Mesothelial cell of epicardium (in vitro differentiated cells): ENCODE data around the gene MESP2. TPM values are rescaled to one million over a fixed set of nuclear protein-coding genes. Genes with fewer than 3 reads are reported as not detected.
A peak's percentile ranks its signal among the peaks of the same experiment; 100 is the strongest.

Experiments used
- DNase-seq, 2 experiments: peaks; one replicate each; pipeline ENCODE4 v3.0.0; 2021; ENCODE audit warnings: low spot score in 2 of 2; ENCODE audit not compliant: unreplicated experiment in 2 of 2
- H3K27ac Mint-ChIP-seq: 2 replicates; pipeline ENCODE4 v1.8.0; 2021; ENCODE audit warnings: mixed read lengths
- H3K27me3 Mint-ChIP-seq: 2 replicates; pipeline ENCODE4 v1.8.0; 2021; ENCODE audit warnings: low read depth, mixed read lengths
- H3K36me3 Mint-ChIP-seq: 2 replicates; pipeline ENCODE4 v1.8.0; 2021; ENCODE audit warnings: mixed read lengths
- H3K4me1 Mint-ChIP-seq: 2 replicates; pipeline ENCODE4 v1.8.0; 2021; ENCODE audit warnings: mixed read lengths
- H3K4me3 Mint-ChIP-seq: 2 replicates; pipeline ENCODE4 v1.8.0; 2021; ENCODE audit warnings: mild to moderate bottlenecking, moderate library complexity, mixed read lengths
- H3K9me3 Mint-ChIP-seq: 2 replicates; pipeline ENCODE4 v1.8.0; 2021; ENCODE audit warnings: mixed read lengths
- CTCF ChIP-seq: fragments of 200-600 bp; sonication (generic); IDR thresholded peaks from one replicate; pipeline ENCODE4 v1.5.0; 2021; ENCODE audit warnings: antibody characterized with exemption; ENCODE audit not compliant: unreplicated experiment
- total RNA-seq: library from RNA; stranded (reverse); gene quantifications from 3 replicates; pipeline ENCODE4 v1.2.1, GENCODE V29; 2021

MESP2 gene
- total RNA-seq, 1 donor from 2014 or later, result 0.29 TPM

- TF ChIP-seq CTCF, result no peak
- Mint-ChIP-seq H3K4me3 (peak overlapping the region; percentile 22), H3K36me3 (no peaks in the 10 kb centered on the region), H3K4me1 (peaks cover 10% of the 10 kb centered on the region), H3K27ac (no peak overlapping the region), H3K27me3 (no peaks in the 10 kb centered on the region), H3K9me3 (no peaks in the 10 kb centered on the region)
- no peak for DNase-seq
These were observed 1.1 kb downstream of the MESP2 start for GRCh38 chr15:89777073-89777751.

- TF ChIP-seq CTCF, result no peak
- Mint-ChIP-seq H3K9me3 (no peaks in the 10 kb centered on the region), H3K36me3 (no peaks in the 10 kb centered on the region), H3K4me1 (peaks cover 13% of the 10 kb centered on the region), H3K4me3 (no peak overlapping the region), H3K27ac (no peak overlapping the region), H3K27me3 (no peaks in the 10 kb centered on the region)
- DNase-seq, result no peak
These were observed 1.7 kb downstream of the MESP2 start for GRCh38 chr15:89777782-89778380.

GRCh38 chr15:89778861-89779260, 2.7 kb downstream of the MESP2 start:
- Mint-ChIP-seq H3K9me3 (no peaks in the 10 kb centered on the region), H3K36me3 (no peaks in the 10 kb centered on the region), H3K4me3 (no peak overlapping the region), H3K4me1 (peaks cover 22% of the 10 kb centered on the region), H3K27me3 (no peaks in the 10 kb centered on the region), H3K27ac (peak overlapping the region; percentile 24)
- no peak for DNase-seq
- no peak for TF ChIP-seq CTCF

- no peaks in the 10 kb centered on the region for H3K27me3 Mint-ChIP-seq
- no peak for TF ChIP-seq CTCF
- peaks cover 31% of the 10 kb centered on the region for H3K4me1 Mint-ChIP-seq
- no peaks in the 10 kb centered on the region for H3K36me3 Mint-ChIP-seq
- H3K9me3 Mint-ChIP-seq, result peaks cover under 1% of the 10 kb centered on the region
- H3K27ac Mint-ChIP-seq, result no peak overlapping the region
- H3K4me3 Mint-ChIP-seq, result no peak overlapping the region
- DNase-seq, result no peak
These were observed 4.5 kb downstream of the MESP2 start for GRCh38 chr15:89780601-89781000.

- Mint-ChIP-seq H3K27ac (no peak overlapping the region), H3K4me3 (no peak overlapping the region), H3K27me3 (no peaks in the 10 kb centered on the region), H3K36me3 (no peaks in the 10 kb centered on the region), H3K9me3 (peaks cover 5% of the 10 kb centered on the region), H3K4me1 (peaks cover 32% of the 10 kb centered on the region)
- no peak for TF ChIP-seq CTCF
- DNase-seq, result no peak
These were observed 4.9 kb downstream of the MESP2 start for GRCh38 chr15:89781055-89781454.
